GM21576 (cell line): ENCODE results near the gene ANTKMT.
"Not testable (repeated sequence)": the region's sequence is repeated elsewhere in the genome, so short reads cannot be mapped to it uniquely, and the experiment has no call there.

ENCODE experiments used
- ATAC-seq: cut with Tn5 transposase; IDR thresholded peaks from one replicate; pipeline ENCODE4 v1.9.1; 2021; ENCODE audit warnings: mild to moderate bottlenecking, moderate library complexity; ENCODE audit not compliant: unreplicated experiment

The ANTKMT gene

DNA sequence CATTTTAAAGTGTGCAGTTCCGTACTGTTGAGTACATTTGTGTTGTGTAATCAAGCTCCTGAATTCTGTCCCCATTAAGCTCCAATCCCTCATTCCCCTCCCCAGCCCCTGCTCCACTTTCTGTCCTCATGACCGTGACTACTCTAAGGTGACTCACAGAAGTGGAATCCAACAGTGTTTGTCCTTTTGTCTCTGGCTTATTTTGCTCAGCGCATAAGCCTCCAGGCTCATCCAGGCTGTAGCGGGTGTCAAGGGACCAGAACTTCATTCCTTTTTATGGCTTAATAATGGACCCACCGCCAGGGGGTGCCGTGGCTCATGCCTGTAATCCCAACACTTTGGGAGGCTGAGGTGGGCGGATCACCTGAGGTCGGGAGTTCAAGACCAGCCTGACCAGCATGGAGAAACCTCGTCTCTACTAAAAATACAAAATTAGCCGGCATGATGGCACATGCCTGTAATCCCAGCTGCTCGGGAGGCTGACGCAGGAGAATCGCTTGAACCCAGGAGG lies 8.2 kb upstream of the ANTKMT start:
- not testable (repeated sequence) for ATAC-seq

GRCh38 chr16:714079-714478 lies 6.9 kb upstream of the ANTKMT start:
- no peak for ATAC-seq

- peak; percentile 55 for ATAC-seq
Observed at GRCh38 chr16:714558-715476, 6.1 kb upstream of the ANTKMT start, which contains the start of gene METRN. Gene METRN (plus strand): TSS chr16:715118. CDS start chr16:715290, 172 bp downstream.

DNA sequence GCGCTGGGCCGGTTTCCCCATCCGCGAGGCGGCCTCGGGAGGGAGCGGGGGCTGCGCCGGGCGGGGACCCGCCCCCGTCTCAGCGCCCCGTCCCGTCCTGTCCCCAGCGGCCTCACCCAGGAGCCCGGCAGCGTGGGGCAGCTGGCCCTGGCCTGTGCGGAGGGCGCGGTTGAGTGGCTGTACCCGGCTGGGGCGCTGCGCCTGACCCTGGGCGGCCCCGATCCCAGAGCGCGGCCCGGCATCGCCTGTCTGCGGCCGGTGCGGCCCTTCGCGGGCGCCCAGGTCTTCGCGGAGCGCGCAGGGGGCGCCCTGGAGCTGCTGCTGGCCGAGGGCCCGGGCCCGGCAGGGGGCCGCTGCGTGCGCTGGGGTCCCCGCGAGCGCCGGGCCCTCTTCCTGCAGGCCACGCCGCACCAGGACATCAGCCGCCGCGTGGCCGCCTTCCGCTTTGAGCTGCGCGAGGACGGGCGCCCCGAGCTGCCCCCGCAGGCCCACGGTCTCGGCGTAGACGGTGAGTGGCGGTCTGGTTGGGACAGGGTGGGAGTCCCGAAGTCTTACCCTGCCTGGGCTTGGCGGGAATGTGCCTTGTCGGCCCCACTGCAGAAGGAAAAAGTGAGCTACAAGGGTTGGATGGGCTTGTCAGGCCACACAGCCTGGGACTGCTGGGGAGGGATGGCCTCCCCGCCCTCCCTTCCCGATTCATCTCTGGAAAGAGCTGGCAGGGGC lies 5.3 kb upstream of the ANTKMT start:
- ATAC-seq = peak; percentile 12

- ATAC-seq = no peak
Observed at GRCh38 chr16:716200-716568, 4.8 kb upstream of the ANTKMT start.

DNA sequence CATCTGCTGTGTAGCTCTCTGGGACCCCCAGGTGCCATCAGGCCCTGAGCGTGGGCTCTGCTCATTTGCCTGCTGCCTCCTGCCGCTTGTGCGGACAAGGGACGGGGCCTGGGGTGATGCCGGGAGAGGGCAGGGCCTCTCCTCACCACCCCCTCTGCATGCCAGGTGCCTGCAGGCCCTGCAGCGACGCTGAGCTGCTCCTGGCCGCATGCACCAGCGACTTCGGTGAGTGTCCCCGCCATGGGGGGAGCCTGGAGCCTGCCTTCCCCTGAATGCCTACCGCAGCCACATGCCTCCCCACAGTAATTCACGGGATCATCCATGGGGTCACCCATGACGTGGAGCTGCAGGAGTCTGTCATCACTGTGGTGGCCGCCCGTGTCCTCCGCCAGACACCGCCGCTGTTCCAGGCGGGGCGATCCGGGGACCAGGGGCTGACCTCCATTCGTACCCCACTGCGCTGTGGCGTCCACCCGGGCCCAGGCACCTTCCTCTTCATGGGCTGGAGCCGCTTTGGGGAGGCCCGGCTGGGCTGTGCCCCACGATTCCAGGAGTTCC lies 4.1 kb upstream of the ANTKMT start:
- ATAC-seq = no peak

- ATAC-seq = no peak
Observed at GRCh38 chr16:717450-718245, 3.3 kb upstream of the ANTKMT start.

GRCh38 chr16:718389-718788 lies 2.6 kb upstream of the ANTKMT start:
- ATAC-seq = no peak

GRCh38 chr16:718922-719321 lies 2.0 kb upstream of the ANTKMT start:
- ATAC-seq = no peak

- no peak for ATAC-seq
Observed at GRCh38 chr16:719815-720446, 1.0 kb upstream of the ANTKMT start.

- peak; percentile 26 for ATAC-seq
Observed at GRCh38 chr16:720447-720989, 428 bp upstream of the ANTKMT start.

DNA sequence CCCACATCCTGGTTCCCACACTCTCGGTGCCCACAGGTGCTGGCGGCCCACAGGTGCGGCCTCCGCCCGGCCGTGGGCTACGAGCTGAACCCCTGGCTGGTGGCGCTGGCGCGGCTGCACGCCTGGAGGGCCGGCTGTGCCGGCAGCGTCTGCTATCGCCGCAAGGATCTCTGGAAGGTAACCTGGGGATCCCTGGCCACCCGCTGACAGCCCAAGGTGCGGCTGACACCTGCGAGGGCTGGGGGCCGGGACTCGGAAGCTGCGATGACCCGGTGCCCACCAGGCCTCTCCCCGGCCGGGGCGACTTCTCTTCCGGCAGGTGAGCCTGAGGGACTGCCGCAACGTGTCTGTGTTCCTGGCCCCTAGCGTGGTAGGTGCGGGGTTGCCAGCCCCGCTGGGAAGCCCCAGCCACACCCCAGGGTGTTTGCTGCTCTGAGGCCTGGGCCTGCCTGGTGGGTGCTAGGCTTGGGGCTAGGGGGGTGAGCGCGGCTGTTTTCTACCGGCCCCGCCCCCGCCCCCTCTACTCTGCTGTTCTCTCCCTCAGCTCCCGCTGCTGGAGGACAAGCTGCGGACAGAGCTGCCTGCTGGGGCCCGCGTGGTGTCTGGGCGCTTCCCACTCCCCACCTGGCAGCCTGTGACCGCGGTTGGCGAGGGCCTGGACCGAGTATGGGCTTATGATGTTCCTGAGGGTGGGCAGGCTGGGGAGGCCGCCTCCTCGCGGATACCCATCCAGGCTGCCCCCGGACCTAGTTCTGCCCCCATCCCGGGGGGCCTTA lies 1.0 kb downstream of the ANTKMT start:
- ATAC-seq = no peak

DNA sequence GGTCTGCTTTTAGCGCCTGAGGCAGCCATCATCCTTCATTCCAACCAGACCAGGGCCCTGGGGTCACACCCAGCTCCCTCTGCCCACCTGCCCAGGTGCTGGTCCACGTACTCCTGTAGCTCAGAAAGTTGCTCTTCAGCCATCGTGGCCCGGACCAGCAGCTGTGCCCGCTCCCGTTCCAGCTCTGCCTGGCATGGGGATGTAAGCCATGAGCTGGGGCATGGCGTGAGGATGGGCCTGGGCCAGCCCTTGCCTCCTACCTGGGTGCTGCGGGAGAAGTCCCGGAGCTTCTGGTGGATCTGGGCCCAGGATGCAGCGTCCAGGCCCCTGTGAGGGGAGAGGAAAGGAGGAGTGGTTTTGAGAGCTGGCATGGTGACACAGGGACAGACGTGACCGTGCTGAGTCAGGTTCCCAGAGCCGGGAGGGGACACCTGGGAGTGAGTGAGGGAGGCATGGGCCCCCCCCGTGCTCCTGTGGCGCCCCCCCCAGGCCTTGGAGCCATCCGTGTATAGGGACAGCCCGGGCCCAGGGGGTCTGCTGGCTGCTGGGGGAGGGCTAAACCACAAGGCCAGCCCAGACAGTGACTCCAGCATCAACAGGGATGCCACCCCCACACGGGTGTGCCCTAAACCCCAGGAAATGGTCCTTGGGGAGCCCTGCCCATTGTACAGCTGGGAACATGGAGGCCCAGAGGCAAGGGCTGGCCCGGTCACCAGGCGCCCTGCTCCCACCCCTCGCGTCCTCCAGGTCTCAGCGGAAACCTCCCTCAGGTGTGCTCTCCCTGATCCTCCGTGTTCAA lies 2.1 kb downstream of the ANTKMT start:
- ATAC-seq = no peak

DNA sequence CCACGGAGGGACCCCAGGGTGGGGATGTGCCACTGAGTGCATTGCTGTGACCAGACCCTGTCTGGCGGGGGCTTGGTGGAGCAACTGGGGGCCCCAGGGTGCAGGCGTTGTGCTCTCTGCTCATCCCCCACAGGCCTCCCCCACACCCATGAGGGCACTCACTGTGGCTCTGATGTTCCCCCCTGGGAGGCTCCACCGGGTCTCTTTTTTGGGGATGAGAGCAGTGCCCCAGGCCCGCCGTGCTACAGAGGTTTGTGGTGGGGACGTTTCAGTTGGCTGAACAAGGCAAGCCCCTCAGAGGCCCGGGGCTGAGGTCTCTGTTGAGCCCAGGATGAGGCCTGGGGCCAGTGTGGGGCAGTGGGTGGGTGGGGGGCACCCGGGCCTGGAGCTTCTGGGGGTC lies 2.7 kb downstream of the ANTKMT start:
- ATAC-seq = no peak

DNA sequence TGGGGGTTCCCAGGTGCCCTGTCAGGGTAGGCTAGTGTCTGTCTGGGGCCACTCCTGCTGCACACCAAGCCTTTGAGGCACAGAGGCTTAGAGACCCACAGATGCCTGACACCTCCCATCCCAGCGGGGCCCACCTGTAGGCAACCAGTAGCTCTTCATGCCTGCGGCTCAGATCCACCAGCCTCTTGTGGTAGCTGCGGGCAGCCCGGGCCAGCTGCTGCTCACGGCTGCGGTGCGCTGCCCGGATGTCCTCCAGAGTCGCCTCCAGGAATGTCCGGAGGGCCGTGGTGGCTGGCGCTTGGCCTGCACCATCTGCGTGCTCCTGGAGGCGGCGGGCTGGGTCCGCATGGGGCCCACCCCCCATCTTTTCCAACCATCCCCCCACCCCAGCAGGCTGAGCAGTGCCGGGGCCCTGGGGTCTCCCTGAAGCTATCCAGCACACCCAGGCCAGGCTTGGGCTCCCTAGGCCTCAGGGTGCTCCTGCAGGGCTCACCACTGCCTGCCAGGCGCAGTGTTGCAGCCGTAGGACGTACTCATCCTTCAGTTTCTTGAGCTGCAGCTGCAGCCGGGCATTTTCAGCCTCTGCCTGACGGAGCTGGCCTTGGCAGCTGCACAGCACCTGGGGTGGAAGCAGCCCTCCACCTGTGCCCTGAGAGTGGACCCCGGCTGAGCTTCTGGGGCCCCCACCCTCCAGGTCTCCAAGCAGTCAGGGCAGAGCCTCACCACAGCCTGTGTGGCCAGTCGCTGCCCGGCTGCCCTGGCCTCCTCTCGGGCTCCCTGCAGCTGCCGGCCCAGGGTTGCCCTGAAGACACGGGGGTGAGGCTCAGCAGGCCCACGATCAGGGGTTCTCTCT lies 3.5 kb downstream of the ANTKMT start:
- no peak for ATAC-seq

DNA sequence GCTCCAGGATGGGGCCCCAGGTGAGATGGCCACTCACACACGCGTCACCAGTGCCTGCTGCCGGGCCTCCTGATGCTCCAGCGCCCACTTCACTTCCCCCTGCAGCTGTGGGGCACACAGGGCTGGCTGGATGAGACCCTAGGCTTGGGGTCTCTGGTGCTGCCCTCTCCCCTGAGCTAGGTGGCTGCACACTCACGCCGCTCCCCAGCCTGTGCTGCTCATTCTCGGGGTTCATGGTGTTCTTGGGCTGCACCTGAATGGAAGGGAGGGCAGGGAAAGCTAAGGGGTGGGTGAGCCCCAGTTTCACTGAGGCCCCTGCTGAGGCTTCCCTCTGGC lies 4.1 kb downstream of the ANTKMT start:
- ATAC-seq = no peak

DNA sequence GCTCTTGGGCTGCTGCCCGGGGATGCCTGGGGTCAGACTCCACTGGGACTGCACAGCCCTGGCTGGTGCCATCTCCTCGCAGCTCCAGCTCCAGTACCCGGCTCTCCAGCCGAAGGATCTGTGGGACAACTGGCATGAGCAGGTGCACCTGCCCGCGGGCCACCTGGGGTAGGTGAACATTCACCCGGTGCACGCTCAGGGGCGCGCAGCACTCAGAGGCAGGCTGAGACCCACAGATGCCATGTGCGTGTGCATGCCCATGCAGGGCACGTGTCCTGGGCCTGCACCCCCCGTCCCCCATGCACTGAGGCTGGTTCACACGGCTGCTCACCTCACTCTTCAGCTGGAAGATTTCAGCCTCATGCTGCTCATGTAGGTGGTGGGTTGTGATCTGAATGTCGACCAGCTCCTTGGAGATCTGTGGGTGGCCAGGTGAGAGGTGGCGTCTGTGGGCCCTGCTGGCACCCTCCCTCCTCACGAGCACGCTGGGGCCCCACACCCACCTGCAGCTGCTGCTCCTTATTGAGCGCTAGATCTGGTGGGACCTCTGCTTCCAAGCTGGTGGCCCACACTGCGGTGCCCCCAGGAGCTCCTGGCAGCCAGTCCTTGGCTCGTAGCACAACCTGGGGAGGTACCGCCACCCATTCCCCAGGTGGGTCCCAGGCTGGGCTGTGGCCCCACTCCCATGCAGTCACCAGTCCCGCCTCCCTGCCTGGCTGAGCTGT lies 4.7 kb downstream of the ANTKMT start:
- ATAC-seq = no peak
